NT2/D1 (cell line): ENCODE results near the gene FAM53B.

ENCODE experiments used
- DNase-seq: peaks from one replicate; pipeline ENCODE4 v3.0.0-alpha.2; 2011; ENCODE audit warnings: low read depth, low spot score
- H3K27me3 ChIP-seq: 2 replicates; pipeline ENCODE4 v1.6.0; 2011; ENCODE audit warnings: mild to moderate bottlenecking; ENCODE audit not compliant: insufficient read length, insufficient read depth
- H3K36me3 ChIP-seq: 2 replicates; pipeline ENCODE4 v1.6.1; 2011; ENCODE audit warnings: mild to moderate bottlenecking, low read length, mixed read lengths; ENCODE audit not compliant: insufficient read depth, insufficient read length
- H3K4me1 ChIP-seq: 2 replicates; pipeline ENCODE4 v1.5.1; 2011; ENCODE audit not compliant: insufficient read depth, insufficient read length
- H3K4me3 ChIP-seq: 2 replicates; pipeline ENCODE4 v1.5.1; 2011; ENCODE audit warnings: low read depth; ENCODE audit not compliant: insufficient read length
- H3K9ac ChIP-seq: 2 replicates; pipeline ENCODE4 v1.6.0; 2011; ENCODE audit warnings: low read depth; ENCODE audit not compliant: insufficient read length
- H3K9me3 ChIP-seq: 2 replicates; pipeline ENCODE4 v1.5.1; 2011; ENCODE audit warnings: mild to moderate bottlenecking, low read length; ENCODE audit not compliant: insufficient read depth
- SUZ12 ChIP-seq: IDR thresholded peaks from 2 replicates; pipeline ENCODE4 v1.6.1; 2011; ENCODE audit not compliant: insufficient read length, insufficient read depth; ENCODE audit errors: extremely low read depth
- YY1 ChIP-seq: IDR thresholded peaks from 2 replicates; pipeline ENCODE4 v1.6.1; 2011; ENCODE audit not compliant: insufficient read length, insufficient read depth
- ZNF274 ChIP-seq: IDR thresholded peaks from 2 replicates; pipeline ENCODE4 v1.6.1; 2011; ENCODE audit warnings: mild to moderate bottlenecking, low read depth, low read length

FAM53B gene

GRCh38 chr10:124728830-124729661 is 15.1 kb downstream of the FAM53B start:
- DNase-seq: no peak
- no peak for TF ChIP-seq ZNF274
- TF ChIP-seq SUZ12: no peak
- no peak overlapping the region for H3K9ac ChIP-seq
- H3K36me3 ChIP-seq: peaks cover 22% of the 10 kb centered on the region
- H3K9me3 ChIP-seq: no peaks in the 10 kb centered on the region
- no peaks in the 10 kb centered on the region for H3K27me3 ChIP-seq
- no peak overlapping the region for H3K4me3 ChIP-seq
- peaks cover 6% of the 10 kb centered on the region for H3K4me1 ChIP-seq

GRCh38 chr10:124728071-124728829 is 15.9 kb downstream of the FAM53B start:
- Histone ChIP-seq H3K9ac (no peak overlapping the region), H3K4me1 (peaks cover 8% of the 10 kb centered on the region), H3K9me3 (no peaks in the 10 kb centered on the region), H3K4me3 (no peak overlapping the region), H3K27me3 (no peaks in the 10 kb centered on the region), H3K36me3 (peaks cover 22% of the 10 kb centered on the region)
- DNase-seq: no peak
- TF ChIP-seq ZNF274: no peak

- Histone ChIP-seq H3K4me1 (peaks cover 8% of the 10 kb centered on the region), H3K9ac (no peak overlapping the region), H3K27me3 (no peaks in the 10 kb centered on the region), H3K36me3 (peaks cover 17% of the 10 kb centered on the region), H3K9me3 (no peaks in the 10 kb centered on the region), H3K4me3 (no peak overlapping the region)
- no peak for DNase-seq
- TF ChIP-seq SUZ12: no peak
- TF ChIP-seq YY1: no peak
- no peak for TF ChIP-seq ZNF274
Measured at GRCh38 chr10:124727361-124727960, 16.7 kb downstream of the FAM53B start.

GRCh38 chr10:124725791-124726190 is 18.4 kb downstream of the FAM53B start:
- TF ChIP-seq SUZ12: no peak
- no peak for TF ChIP-seq YY1
- H3K4me1 ChIP-seq: peaks cover 8% of the 10 kb centered on the region
- H3K9me3 ChIP-seq: no peaks in the 10 kb centered on the region
- no peak overlapping the region for H3K4me3 ChIP-seq
- H3K9ac ChIP-seq: no peak overlapping the region
- DNase-seq: no peak
- no peaks in the 10 kb centered on the region for H3K27me3 ChIP-seq
- H3K36me3 ChIP-seq: peaks cover 11% of the 10 kb centered on the region

- TF ChIP-seq YY1 (no peak), SUZ12 (no peak), ZNF274 (no peak)
- no peak overlapping the region for H3K9ac ChIP-seq
- peaks cover 11% of the 10 kb centered on the region for H3K36me3 ChIP-seq
- no peak overlapping the region for H3K4me3 ChIP-seq
- peaks cover 8% of the 10 kb centered on the region for H3K4me1 ChIP-seq
- H3K27me3 ChIP-seq: no peaks in the 10 kb centered on the region
- no peak for DNase-seq
- no peaks in the 10 kb centered on the region for H3K9me3 ChIP-seq
Measured at GRCh38 chr10:124725171-124725631, 19.0 kb downstream of the FAM53B start.

GRCh38 chr10:124724279-124725027 is 19.7 kb downstream of the FAM53B start:
- TF ChIP-seq ZNF274 (no peak), YY1 (no peak)
- Histone ChIP-seq H3K9me3 (no peaks in the 10 kb centered on the region), H3K27me3 (no peaks in the 10 kb centered on the region), H3K36me3 (peaks cover 6% of the 10 kb centered on the region), H3K9ac (no peak overlapping the region), H3K4me1 (peaks cover 8% of the 10 kb centered on the region), H3K4me3 (no peak overlapping the region)
- no peak for DNase-seq

GRCh38 chr10:124723826-124724225 is 20.4 kb downstream of the FAM53B start:
- Histone ChIP-seq H3K4me3 (no peak overlapping the region), H3K9me3 (no peaks in the 10 kb centered on the region), H3K9ac (no peak overlapping the region), H3K36me3 (peaks cover 5% of the 10 kb centered on the region), H3K4me1 (peaks cover 8% of the 10 kb centered on the region), H3K27me3 (no peaks in the 10 kb centered on the region)
- no peak for DNase-seq
- TF ChIP-seq ZNF274: no peak
- TF ChIP-seq SUZ12: no peak
- no peak for TF ChIP-seq YY1
